Astrocyte (in vitro differentiated cells and primary cell): ENCODE data around the gene POU2AF1. TPM values are rescaled to one million over a fixed set of nuclear protein-coding genes. Genes with fewer than 3 reads are reported as not detected.

ENCODE experiments used
- DNase-seq: peaks from one replicate; pipeline ENCODE4 v3.0.0-alpha.2; 2010; ENCODE audit warnings: low read depth
- FAIRE-seq: peaks from 2 replicates; lab custom pipeline; 2011; peaks lifted over from hg19 to GRCh38; lab: Jason Lieb, UNC
- H2AFZ ChIP-seq: 2 replicates; pipeline ENCODE4 v1.6.0; 2012; ENCODE audit warnings: low read depth, low read length, inconsistent platforms
- H3K27ac ChIP-seq: 2 replicates; pipeline ENCODE4 v1.5.1; 2011; ENCODE audit warnings: low read depth, low read length, inconsistent platforms
- H3K27me3 ChIP-seq: 2 replicates; pipeline ENCODE4 v1.6.0; 2011; ENCODE audit warnings: low read length, inconsistent platforms; ENCODE audit not compliant: insufficient read depth
- H3K36me3 ChIP-seq: 2 replicates; pipeline ENCODE4 v1.5.1; 2011; ENCODE audit warnings: low read length, inconsistent platforms; ENCODE audit not compliant: insufficient read depth
- H3K4me1 ChIP-seq: 2 replicates; pipeline ENCODE4 v1.5.1; 2011; ENCODE audit warnings: low read length, inconsistent platforms; ENCODE audit not compliant: insufficient read depth
- H3K4me2 ChIP-seq: 2 replicates; pipeline ENCODE4 v1.6.0; 2012; ENCODE audit warnings: low read length, inconsistent platforms
- H3K4me3 ChIP-seq: 2 replicates; pipeline ENCODE4 v1.5.1; 2011; ENCODE audit warnings: low read depth, mild to moderate bottlenecking, low read length, inconsistent platforms; ENCODE audit not compliant: insufficient read depth
- H3K79me2 ChIP-seq: 2 replicates; pipeline ENCODE4 v1.6.0; 2012; ENCODE audit warnings: mild to moderate bottlenecking, low read length, inconsistent platforms; ENCODE audit not compliant: insufficient read depth
- H3K9ac ChIP-seq: 2 replicates; pipeline ENCODE4 v1.6.0; 2012; ENCODE audit warnings: mild to moderate bottlenecking, low read length, inconsistent platforms
- H3K9me3 ChIP-seq: 2 replicates; pipeline ENCODE4 v1.5.1; 2012; ENCODE audit warnings: low read depth, mild to moderate bottlenecking, low read length, inconsistent platforms; ENCODE audit not compliant: insufficient read depth
- H4K20me1 ChIP-seq: 2 replicates; pipeline ENCODE4 v1.6.0; 2012; ENCODE audit warnings: low read length, inconsistent platforms; ENCODE audit not compliant: insufficient read depth
- H3K27ac Mint-ChIP-seq: one replicate; pipeline ENCODE4 v1.8.0; 2021; ENCODE audit warnings: mild to moderate bottlenecking, mixed read lengths; ENCODE audit not compliant: unreplicated experiment
- H3K27me3 Mint-ChIP-seq: one replicate; pipeline ENCODE4 v1.8.0; 2021; ENCODE audit warnings: low read depth, mixed read lengths; ENCODE audit not compliant: unreplicated experiment
- H3K36me3 Mint-ChIP-seq: one replicate; pipeline ENCODE4 v1.8.0; 2021; ENCODE audit warnings: low read depth, mixed read lengths; ENCODE audit not compliant: unreplicated experiment
- H3K4me1 Mint-ChIP-seq: one replicate; pipeline ENCODE4 v1.8.0; 2021; ENCODE audit warnings: low read depth, mixed read lengths; ENCODE audit not compliant: unreplicated experiment
- H3K4me3 Mint-ChIP-seq: one replicate; pipeline ENCODE4 v1.8.0; 2021; ENCODE audit warnings: mild to moderate bottlenecking, moderate library complexity, mixed read lengths; ENCODE audit not compliant: unreplicated experiment
- H3K9me3 Mint-ChIP-seq: one replicate; pipeline ENCODE4 v1.8.0; 2021; ENCODE audit warnings: mild to moderate bottlenecking, mixed read lengths; ENCODE audit not compliant: unreplicated experiment
- EZH2 ChIP-seq: IDR thresholded peaks from 2 replicates; pipeline ENCODE4 v1.6.1; 2012; ENCODE audit warnings: mild to moderate bottlenecking, low read length, inconsistent platforms; ENCODE audit not compliant: insufficient read depth
- total RNA-seq: library from RNA; stranded (reverse); gene quantifications from 2 replicates; pipeline ENCODE4 v1.2.1, GENCODE V29; 2021
- TF ChIP-seq, protein P1 (sequence below): IDR thresholded peaks from 2 replicates; pipeline ENCODE4 v1.5.1; 2011; ENCODE audit warnings: low read depth, mild to moderate bottlenecking, inconsistent platforms, low read length, moderate library complexity; ENCODE audit not compliant: insufficient read depth

Gene POU2AF1
- total RNA-seq, 1 donor from 2014 or later: not detected

DNA sequence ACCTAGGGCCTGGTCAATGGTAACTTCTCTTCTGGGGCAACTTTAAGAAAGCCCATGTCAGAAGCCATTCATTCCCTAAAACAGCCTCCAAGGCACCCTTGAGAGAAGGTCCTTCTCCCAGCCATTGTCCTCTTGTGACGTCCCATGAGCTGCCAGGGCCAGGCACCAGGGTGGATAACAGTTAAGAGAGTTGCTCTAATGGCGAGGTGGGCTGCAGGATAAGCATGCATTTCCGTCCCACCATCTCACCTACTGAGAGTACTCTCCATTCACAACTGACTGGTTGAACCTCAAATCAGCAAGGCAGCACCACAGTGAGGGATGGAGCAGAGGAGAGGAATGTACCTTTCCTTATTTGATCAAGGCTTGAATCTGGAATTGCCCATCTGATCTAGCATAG, 14.6 kb downstream of the POU2AF1 start:
- H3K4me1 Mint-ChIP-seq: no peaks in the 10 kb centered on the region
- no peaks in the 10 kb centered on the region for H4K20me1 ChIP-seq
- H3K36me3 Mint-ChIP-seq: no peaks in the 10 kb centered on the region
- no peak overlapping the region for H3K27ac Mint-ChIP-seq
- TF ChIP-seq, protein P1, sequence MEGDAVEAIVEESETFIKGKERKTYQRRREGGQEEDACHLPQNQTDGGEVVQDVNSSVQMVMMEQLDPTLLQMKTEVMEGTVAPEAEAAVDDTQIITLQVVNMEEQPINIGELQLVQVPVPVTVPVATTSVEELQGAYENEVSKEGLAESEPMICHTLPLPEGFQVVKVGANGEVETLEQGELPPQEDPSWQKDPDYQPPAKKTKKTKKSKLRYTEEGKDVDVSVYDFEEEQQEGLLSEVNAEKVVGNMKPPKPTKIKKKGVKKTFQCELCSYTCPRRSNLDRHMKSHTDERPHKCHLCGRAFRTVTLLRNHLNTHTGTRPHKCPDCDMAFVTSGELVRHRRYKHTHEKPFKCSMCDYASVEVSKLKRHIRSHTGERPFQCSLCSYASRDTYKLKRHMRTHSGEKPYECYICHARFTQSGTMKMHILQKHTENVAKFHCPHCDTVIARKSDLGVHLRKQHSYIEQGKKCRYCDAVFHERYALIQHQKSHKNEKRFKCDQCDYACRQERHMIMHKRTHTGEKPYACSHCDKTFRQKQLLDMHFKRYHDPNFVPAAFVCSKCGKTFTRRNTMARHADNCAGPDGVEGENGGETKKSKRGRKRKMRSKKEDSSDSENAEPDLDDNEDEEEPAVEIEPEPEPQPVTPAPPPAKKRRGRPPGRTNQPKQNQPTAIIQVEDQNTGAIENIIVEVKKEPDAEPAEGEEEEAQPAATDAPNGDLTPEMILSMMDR: no peak
- no peak for TF ChIP-seq EZH2
- no peaks in the 10 kb centered on the region for H3K4me1 ChIP-seq
- H3K4me2 ChIP-seq: no peak overlapping the region
- H3K27ac ChIP-seq: no peak overlapping the region
- no peak overlapping the region for H3K4me3 Mint-ChIP-seq
- no peaks in the 10 kb centered on the region for H3K79me2 ChIP-seq
- no peaks in the 10 kb centered on the region for H3K36me3 ChIP-seq
- H3K27me3 ChIP-seq: peaks cover under 1% of the 10 kb centered on the region
- H3K9me3 ChIP-seq: no peaks in the 10 kb centered on the region
- peaks cover 13% of the 10 kb centered on the region for H3K27me3 Mint-ChIP-seq
- H3K9me3 Mint-ChIP-seq: peaks cover 6% of the 10 kb centered on the region
- H2AFZ ChIP-seq: no peak overlapping the region
- FAIRE-seq (no peak), DNase-seq (no peak)
- no peak overlapping the region for H3K9ac ChIP-seq
- no peak overlapping the region for H3K4me3 ChIP-seq

DNA sequence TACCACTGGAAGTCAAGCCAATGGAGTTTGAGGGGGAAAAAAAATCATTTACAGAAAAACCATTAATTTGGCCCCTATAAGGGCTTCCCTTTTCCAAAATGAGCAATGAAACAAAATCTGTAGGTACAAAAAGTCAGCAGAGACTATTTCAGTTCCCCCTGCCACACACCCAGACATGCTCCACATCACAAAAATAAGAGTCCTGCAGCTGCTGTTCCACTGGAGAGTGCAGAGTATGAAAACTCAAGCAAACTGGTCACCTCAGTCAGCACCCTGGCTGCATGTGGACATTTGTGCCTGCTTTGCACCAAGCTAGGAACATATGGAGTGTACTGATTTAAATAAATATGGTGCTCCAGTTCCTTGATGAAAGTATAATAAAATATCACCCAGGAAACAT, 15.1 kb downstream of the POU2AF1 start:
- peaks cover 6% of the 10 kb centered on the region for H3K9me3 Mint-ChIP-seq
- H3K4me1 ChIP-seq: no peaks in the 10 kb centered on the region
- no peak overlapping the region for H3K27ac ChIP-seq
- no peak overlapping the region for H3K27ac Mint-ChIP-seq
- no peak overlapping the region for H3K4me2 ChIP-seq
- H3K4me3 Mint-ChIP-seq: no peak overlapping the region
- H3K9ac ChIP-seq: no peak overlapping the region
- TF ChIP-seq EZH2: no peak
- TF ChIP-seq, protein P1: no peak
- H3K36me3 ChIP-seq: no peaks in the 10 kb centered on the region
- no peak overlapping the region for H2AFZ ChIP-seq
- H4K20me1 ChIP-seq: no peaks in the 10 kb centered on the region
- H3K27me3 Mint-ChIP-seq: peaks cover 11% of the 10 kb centered on the region
- FAIRE-seq: no peak
- no peaks in the 10 kb centered on the region for H3K36me3 Mint-ChIP-seq
- no peaks in the 10 kb centered on the region for H3K4me1 Mint-ChIP-seq
- H3K4me3 ChIP-seq: no peak overlapping the region
- no peaks in the 10 kb centered on the region for H3K9me3 ChIP-seq
- no peaks in the 10 kb centered on the region for H3K79me2 ChIP-seq
- no peaks in the 10 kb centered on the region for H3K27me3 ChIP-seq
- DNase-seq: no peak

GRCh38 chr11:111362887-111363411, 16.1 kb downstream of the POU2AF1 start:
- Mint-ChIP-seq H3K9me3 (peaks cover 6% of the 10 kb centered on the region), H3K36me3 (no peaks in the 10 kb centered on the region), H3K27me3 (peaks cover 9% of the 10 kb centered on the region), H3K4me3 (no peak overlapping the region), H3K27ac (no peak overlapping the region), H3K4me1 (no peaks in the 10 kb centered on the region)
- Histone ChIP-seq H3K4me2 (no peak overlapping the region), H3K9ac (no peak overlapping the region), H3K36me3 (no peaks in the 10 kb centered on the region), H3K9me3 (no peaks in the 10 kb centered on the region), H3K79me2 (no peaks in the 10 kb centered on the region), H2AFZ (no peak overlapping the region), H4K20me1 (no peaks in the 10 kb centered on the region), H3K27me3 (no peaks in the 10 kb centered on the region), H3K4me3 (no peak overlapping the region), H3K4me1 (no peaks in the 10 kb centered on the region), H3K27ac (no peak overlapping the region)
- TF ChIP-seq, protein P1: no peak
- TF ChIP-seq EZH2: no peak
- no peak for FAIRE-seq
- no peak for DNase-seq
